ENCODE data around the gene CCDC12.

Gene CCDC12

GRCh38 chr3:46907271-46907670 lies 69.3 kb downstream of the CCDC12 start:
- DNase-seq (ENCODE audit: low read depth) = no peak
- TF ChIP-seq CTCF (IDR thresholded peaks at IDR 0.05; ENCODE audit: low read depth, low read length, missing control alignments) = no peak
- H3K4me3 ChIP-seq (ENCODE audit: low read depth, low read length) = no peak overlapping the region

- TF ChIP-seq CTCF (IDR thresholded peaks at IDR 0.05; ENCODE audit: low read depth, low read length, missing control alignments) = no peak
- H3K4me3 ChIP-seq (ENCODE audit: low read depth, low read length) = no peak overlapping the region
- DNase-seq (ENCODE audit: low read depth) = no peak
Observed at GRCh38 chr3:46906471-46907058, 70.0 kb downstream of the CCDC12 start.

- DNase-seq (ENCODE audit: low read depth) = no peak
- H3K4me3 ChIP-seq (ENCODE audit: low read depth, low read length) = no peak overlapping the region
- no peak for TF ChIP-seq CTCF (IDR thresholded peaks at IDR 0.05; ENCODE audit: low read depth, low read length, missing control alignments)
Observed at GRCh38 chr3:46905661-46906451, 70.7 kb downstream of the CCDC12 start.

- no peak for TF ChIP-seq CTCF (IDR thresholded peaks at IDR 0.05; ENCODE audit: low read depth, low read length, missing control alignments)
- H3K4me3 ChIP-seq (ENCODE audit: low read depth, low read length) = no peak overlapping the region
- no peak for DNase-seq (ENCODE audit: low read depth)
Observed at GRCh38 chr3:46905213-46905560, 71.4 kb downstream of the CCDC12 start.

- H3K4me3 ChIP-seq (ENCODE audit: low read depth, low read length) = no peak overlapping the region
- no peak for DNase-seq (ENCODE audit: low read depth)
- no peak for TF ChIP-seq CTCF (IDR thresholded peaks at IDR 0.05; ENCODE audit: low read depth, low read length, missing control alignments)
Observed at GRCh38 chr3:46904303-46905212, 72.0 kb downstream of the CCDC12 start.

GRCh38 chr3:46903341-46904302 lies 72.9 kb downstream of the CCDC12 start:
- DNase-seq (ENCODE audit: low read depth) = no peak
- TF ChIP-seq CTCF (IDR thresholded peaks at IDR 0.05; ENCODE audit: low read depth, low read length, missing control alignments) = no peak
- no peak overlapping the region for H3K4me3 ChIP-seq (ENCODE audit: low read depth, low read length)
